Gastroesophageal sphincter (tissue), 3 donors: Measurements from ENCODE around the gene DDIAS.
"Not testable (repeated sequence)": the region's sequence is repeated elsewhere in the genome, so short reads cannot be mapped to it uniquely, and the experiment has no call there.

ENCODE experiments used
- POLR2A ChIP-seq, 2 donors: fragments of 450-650 bp; IDR thresholded peaks; one replicate each; pipeline ENCODE4 v1.6.1; 2017; ENCODE audit warnings: antibody characterized with exemption in 2 of 2, mild to moderate bottlenecking in 2 of 2, moderate library complexity in 1 of 2
- POLR2AphosphoS5 ChIP-seq: sonication (generic); formaldehyde crosslinking; IDR thresholded peaks from one replicate; pipeline ENCODE4 v1.6.1; 2017; ENCODE audit warnings: antibody characterized with exemption
- TF ChIP-seq, protein P1 (sequence below), 4 experiments: fragments of 200-600 bp in 2 of 4; fragments of 450-650 bp in 2 of 4; sonication (generic) in 1 of 4; IDR thresholded peaks; one replicate each; pipeline ENCODE4 v1.5.1; 2017 to 2019; ENCODE audit warnings: antibody characterized with exemption in 4 of 4, mild to moderate bottlenecking in 2 of 4, moderate library complexity in 2 of 4

DNA sequence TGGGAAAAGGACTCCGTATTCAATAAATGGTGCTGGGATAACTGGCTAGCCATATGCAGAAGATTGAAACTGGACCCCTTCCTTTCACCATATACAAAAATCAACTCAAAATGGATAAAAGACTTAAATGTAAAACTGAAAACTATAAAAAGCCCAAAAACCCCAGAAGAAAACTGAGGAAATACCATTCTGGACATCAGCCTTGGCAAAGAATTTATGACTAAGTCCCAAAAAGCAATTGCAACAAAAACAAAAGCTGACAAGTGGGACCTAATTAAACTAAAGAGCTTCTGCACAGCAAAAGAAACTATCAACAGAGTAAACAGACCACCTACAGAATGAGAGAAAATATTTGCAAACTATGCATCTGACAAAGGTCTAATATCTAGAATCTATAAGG, 46.6 kb upstream of the DDIAS start:
- not testable (repeated sequence) for TF ChIP-seq POLR2A (IDR thresholded peaks at IDR 0.05); POLR2AphosphoS5
- TF ChIP-seq, protein P1, sequence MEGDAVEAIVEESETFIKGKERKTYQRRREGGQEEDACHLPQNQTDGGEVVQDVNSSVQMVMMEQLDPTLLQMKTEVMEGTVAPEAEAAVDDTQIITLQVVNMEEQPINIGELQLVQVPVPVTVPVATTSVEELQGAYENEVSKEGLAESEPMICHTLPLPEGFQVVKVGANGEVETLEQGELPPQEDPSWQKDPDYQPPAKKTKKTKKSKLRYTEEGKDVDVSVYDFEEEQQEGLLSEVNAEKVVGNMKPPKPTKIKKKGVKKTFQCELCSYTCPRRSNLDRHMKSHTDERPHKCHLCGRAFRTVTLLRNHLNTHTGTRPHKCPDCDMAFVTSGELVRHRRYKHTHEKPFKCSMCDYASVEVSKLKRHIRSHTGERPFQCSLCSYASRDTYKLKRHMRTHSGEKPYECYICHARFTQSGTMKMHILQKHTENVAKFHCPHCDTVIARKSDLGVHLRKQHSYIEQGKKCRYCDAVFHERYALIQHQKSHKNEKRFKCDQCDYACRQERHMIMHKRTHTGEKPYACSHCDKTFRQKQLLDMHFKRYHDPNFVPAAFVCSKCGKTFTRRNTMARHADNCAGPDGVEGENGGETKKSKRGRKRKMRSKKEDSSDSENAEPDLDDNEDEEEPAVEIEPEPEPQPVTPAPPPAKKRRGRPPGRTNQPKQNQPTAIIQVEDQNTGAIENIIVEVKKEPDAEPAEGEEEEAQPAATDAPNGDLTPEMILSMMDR (IDR thresholded peaks at IDR 0.05), result not testable (repeated sequence)
